B cell (primary cell): ENCODE results near the gene BID. TPM values are rescaled to one million over a fixed set of nuclear protein-coding genes. Genes with fewer than 3 reads are reported as not detected.

Experiments used
- ATAC-seq: fragments of 200-7000 bp; cut with Tn5 transposase; one replicate; pipeline ENCODE4 v1.10.0; 2021; ENCODE audit warnings: low read depth, mild to moderate bottlenecking, moderate number of reproducible peaks, moderate library complexity
- CTCF ChIA-PET: fragments of 350-600 bp; sonication (Branson Sonifier 250); formaldehyde crosslinking; loops from one replicate; lab custom pipeline; 2021; ENCODE audit warnings: antibody characterized with exemption, inconsistent platforms; lab: Charles Lee
- POLR2A ChIA-PET: fragments of 350-600 bp; sonication (Branson Sonifier 250); formaldehyde crosslinking; loops from one replicate; lab custom pipeline; 2021; ENCODE audit warnings: antibody characterized with exemption; lab: Charles Lee
- DNase-seq: peaks from one replicate; pipeline ENCODE4 v3.0.0; 2013
- H2AFZ ChIP-seq: 2 replicates; pipeline ENCODE4 v1.6.1; 2012; ENCODE audit warnings: mild to moderate bottlenecking, low read depth, low read length; ENCODE audit not compliant: insufficient read depth, poor library complexity, severe bottlenecking
- H3K27ac ChIP-seq, 2 donors: 1 replicate in 1 of 2; 2 replicates in 1 of 2; pipeline ENCODE4 v1.5.1; 2012 to 2013; ENCODE audit warnings: low read length in 2 of 2, mild to moderate bottlenecking in 2 of 2, moderate library complexity in 1 of 2
- H3K27me3 ChIP-seq, 4 experiments: fragments of 200-600 bp in 1 of 4; sonication (generic) in 1 of 4; replicated peaks in 1 of 4; 1 replicate in 2 of 4; 2 replicates in 2 of 4; pipeline versions ENCODE4 v1.6.1 to v1.7.0; 2013 to 2016; ENCODE audit warnings: low read length in 3 of 4, mild to moderate bottlenecking in 2 of 4, mixed read lengths in 1 of 4, moderate library complexity in 1 of 4; ENCODE audit not compliant: insufficient read depth in 4 of 4, control insufficient read depth in 3 of 4; ENCODE audit errors: control extremely low read depth in 1 of 4
- H3K36me3 ChIP-seq, 2 experiments: replicated peaks in 1 of 2; 1 replicate in 1 of 2; 2 replicates in 1 of 2; pipeline versions ENCODE4 v1.6.1 to v1.7.1; 2013; ENCODE audit warnings: low read length in 1 of 2; ENCODE audit not compliant: insufficient read depth in 2 of 2, control insufficient read depth in 1 of 2; ENCODE audit errors: control extremely low read depth in 1 of 2, extremely low read depth in 1 of 2
- H3K4me1 ChIP-seq, 2 donors: fragments of 200-600 bp in 1 of 2; sonication (generic) in 1 of 2; 1 replicate in 1 of 2; 2 replicates in 1 of 2; pipeline versions ENCODE4 v1.5.1 to v1.6.1; 2013 to 2017; ENCODE audit warnings: low read length in 2 of 2; ENCODE audit not compliant: control insufficient read depth in 2 of 2, insufficient read depth in 2 of 2
- H3K4me2 ChIP-seq: replicated peaks from 2 replicates; pipeline ENCODE3; 2012; ENCODE audit warnings: mild to moderate bottlenecking, low read depth, low read length; ENCODE audit not compliant: poor library complexity, severe bottlenecking
- H3K4me3 ChIP-seq, 5 experiments: fragments of 200-600 bp in 1 of 5; sonication (generic) in 1 of 5; 1 replicate in 3 of 5; 2 replicates in 2 of 5; pipeline versions ENCODE4 v1.5.1 to v1.7.0; 2011 to 2016; ENCODE audit warnings: low read length in 4 of 5, mild to moderate bottlenecking in 4 of 5, low read depth in 2 of 5, control low read depth in 1 of 5, moderate library complexity in 1 of 5; ENCODE audit not compliant: insufficient read depth in 1 of 5; ENCODE audit errors: control extremely low read depth in 1 of 5, extremely low read depth in 1 of 5
- H3K79me2 ChIP-seq: fragments of 200-600 bp; sonication (generic); one replicate; pipeline ENCODE4 v1.6.0; 2016; ENCODE audit warnings: low read length; ENCODE audit not compliant: control insufficient read depth, insufficient read depth
- H3K9ac ChIP-seq: fragments of 200-600 bp; sonication (generic); 2 replicates; pipeline ENCODE4 v1.6.1; 2017; ENCODE audit warnings: mild to moderate bottlenecking, low read length, moderate library complexity
- H3K9me3 ChIP-seq, 3 donors: one replicate each; pipeline versions ENCODE4 v1.6.1 to v1.7.1; 2013; ENCODE audit warnings: low read length in 2 of 3; ENCODE audit not compliant: control insufficient read depth in 2 of 3, insufficient read depth in 1 of 3; ENCODE audit errors: control extremely low read depth in 1 of 3
- H4K20me1 ChIP-seq: 2 replicates; pipeline ENCODE4 v1.6.0; 2012; ENCODE audit warnings: mild to moderate bottlenecking, low read length; ENCODE audit not compliant: insufficient read depth, control insufficient read depth, poor library complexity, severe bottlenecking
- H3K27ac Mint-ChIP-seq: one replicate; pipeline ENCODE4 v1.8.0; 2021; ENCODE audit warnings: mixed read lengths
- H3K27me3 Mint-ChIP-seq: one replicate; pipeline ENCODE4 v1.8.0; 2021; ENCODE audit warnings: mixed read lengths
- H3K4me1 Mint-ChIP-seq: one replicate; pipeline ENCODE4 v1.8.0; 2021; ENCODE audit warnings: mixed read lengths
- H3K4me3 Mint-ChIP-seq: one replicate; pipeline ENCODE4 v1.8.0; 2021; ENCODE audit warnings: mixed read lengths
- H3K9me3 Mint-ChIP-seq: one replicate; pipeline ENCODE4 v1.8.0; 2022; ENCODE audit warnings: mixed read lengths; ENCODE audit not compliant: insufficient read depth
- EZH2 ChIP-seq: IDR thresholded peaks from 2 replicates; pipeline ENCODE4 v1.6.1; 2012; ENCODE audit warnings: borderline replicate concordance, low read depth, mild to moderate bottlenecking, moderate library complexity, low read length; ENCODE audit not compliant: insufficient read depth, poor library complexity, severe bottlenecking
- WGBS: methylation state at CpG from one replicate; pipeline ENCODE4 v1.1.5; 2013; ENCODE audit warnings: missing lambda C conversion rate; ENCODE audit not compliant: insufficient coverage; 5-methylcytosine and 5-hydroxymethylcytosine counted together
- intact Hi-C: fragments of 100-400 bp; cut with micrococcal nuclease; formaldehyde crosslinking; loops from one replicate; pipeline ENCODE4 v1.10.0; 2022
- polyA plus RNA-seq: library from polyadenylated mRNA; depleted of rRNA; stranded (reverse); fragments of >200 nt; gene quantifications from 2 replicates; pipeline ENCODE4 v1.2.3, GENCODE V29; 2012
- total RNA-seq, 2 donors: library from RNA; stranded (reverse); fragments of 120-200 nt in 1 of 2; gene quantifications; 1 replicate in 1 of 2; 2 replicates in 1 of 2; pipeline versions ENCODE4 v1.2.3 to v1.2.4, GENCODE V29; 2013 to 2022
- TF ChIP-seq, protein P1 (sequence below): fragments of 200-600 bp; IDR thresholded peaks from one replicate; pipeline ENCODE4 v1.8.0; 2022; ENCODE audit warnings: antibody characterized with exemption, mild to moderate bottlenecking

BID gene
- total and polyA plus RNA-seq, 2 donors (not counting 1 experiment from before 2014, with no cell fraction given), result 17.5 to 23.3 TPM

DNA sequence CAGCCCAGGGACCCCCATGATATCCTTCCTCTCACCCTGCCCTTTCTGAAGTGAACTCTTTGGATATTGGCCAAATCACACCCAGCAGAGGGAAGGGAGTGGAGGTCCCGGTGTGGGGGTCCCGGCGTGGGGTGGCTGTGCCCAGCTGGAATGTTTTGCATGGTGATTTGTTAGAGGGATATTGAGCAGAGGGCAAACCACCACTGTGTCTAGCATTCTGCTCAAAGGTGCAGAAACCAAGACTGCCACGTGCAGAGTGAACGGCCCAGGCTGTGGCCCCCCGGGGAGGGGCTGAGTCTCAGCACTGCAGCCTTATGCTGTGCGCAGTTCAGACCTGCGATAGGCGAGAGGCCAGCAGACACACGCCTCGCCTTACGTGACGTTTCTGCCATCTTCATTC, 7.9 kb upstream of the BID start:
- Histone ChIP-seq H3K9me3 (peaks cover 0 to 12% (median 0%) of the 10 kb centered on the region in 3 donors), H3K4me1 (peaks cover 40 to 49% of the 10 kb centered on the region in 2 donors), H3K36me3 (peaks cover 0 to 3% of the 10 kb centered on the region in 2 experiments), H3K27ac (no peak overlapping the region), H3K9ac (no peak overlapping the region), H3K27me3 (no peaks in the 10 kb centered on the region), H2AFZ (no peak overlapping the region), H3K4me3 (no peak overlapping the region), H3K79me2 (peaks cover 31% of the 10 kb centered on the region), H4K20me1 (peaks cover 18% of the 10 kb centered on the region), H3K4me2 (peak overlapping the region; percentile 88)
- ATAC-seq (no peak), DNase-seq (no peak)
- ChIA-PET POLR2A (interaction anchor here (0.6 to 1.8 kb wide), 3 partner anchors 9 to 625 kb away, joined by 3 to 9 read pairs (median 6); no protein-coding TSS in a partner anchor), CTCF (interaction anchor here (0.9 to 1.0 kb wide), 2 partner anchors 28 to 29 kb away, joined by 3 read pairs; no protein-coding TSS in a partner anchor)
- Mint-ChIP-seq H3K27ac (peak overlapping the region; percentile 46), H3K4me3 (no peak overlapping the region), H3K27me3 (no peaks in the 10 kb centered on the region), H3K9me3 (no peaks in the 10 kb centered on the region), H3K4me1 (peaks cover 54% of the 10 kb centered on the region)
- WGBS, result 91% methylated on average over 13 of the region's 13 CpGs
- TF ChIP-seq EZH2, result no peak
- TF ChIP-seq, protein P1, sequence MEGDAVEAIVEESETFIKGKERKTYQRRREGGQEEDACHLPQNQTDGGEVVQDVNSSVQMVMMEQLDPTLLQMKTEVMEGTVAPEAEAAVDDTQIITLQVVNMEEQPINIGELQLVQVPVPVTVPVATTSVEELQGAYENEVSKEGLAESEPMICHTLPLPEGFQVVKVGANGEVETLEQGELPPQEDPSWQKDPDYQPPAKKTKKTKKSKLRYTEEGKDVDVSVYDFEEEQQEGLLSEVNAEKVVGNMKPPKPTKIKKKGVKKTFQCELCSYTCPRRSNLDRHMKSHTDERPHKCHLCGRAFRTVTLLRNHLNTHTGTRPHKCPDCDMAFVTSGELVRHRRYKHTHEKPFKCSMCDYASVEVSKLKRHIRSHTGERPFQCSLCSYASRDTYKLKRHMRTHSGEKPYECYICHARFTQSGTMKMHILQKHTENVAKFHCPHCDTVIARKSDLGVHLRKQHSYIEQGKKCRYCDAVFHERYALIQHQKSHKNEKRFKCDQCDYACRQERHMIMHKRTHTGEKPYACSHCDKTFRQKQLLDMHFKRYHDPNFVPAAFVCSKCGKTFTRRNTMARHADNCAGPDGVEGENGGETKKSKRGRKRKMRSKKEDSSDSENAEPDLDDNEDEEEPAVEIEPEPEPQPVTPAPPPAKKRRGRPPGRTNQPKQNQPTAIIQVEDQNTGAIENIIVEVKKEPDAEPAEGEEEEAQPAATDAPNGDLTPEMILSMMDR, result no peak
- intact Hi-C loops, result no loop called here

DNA sequence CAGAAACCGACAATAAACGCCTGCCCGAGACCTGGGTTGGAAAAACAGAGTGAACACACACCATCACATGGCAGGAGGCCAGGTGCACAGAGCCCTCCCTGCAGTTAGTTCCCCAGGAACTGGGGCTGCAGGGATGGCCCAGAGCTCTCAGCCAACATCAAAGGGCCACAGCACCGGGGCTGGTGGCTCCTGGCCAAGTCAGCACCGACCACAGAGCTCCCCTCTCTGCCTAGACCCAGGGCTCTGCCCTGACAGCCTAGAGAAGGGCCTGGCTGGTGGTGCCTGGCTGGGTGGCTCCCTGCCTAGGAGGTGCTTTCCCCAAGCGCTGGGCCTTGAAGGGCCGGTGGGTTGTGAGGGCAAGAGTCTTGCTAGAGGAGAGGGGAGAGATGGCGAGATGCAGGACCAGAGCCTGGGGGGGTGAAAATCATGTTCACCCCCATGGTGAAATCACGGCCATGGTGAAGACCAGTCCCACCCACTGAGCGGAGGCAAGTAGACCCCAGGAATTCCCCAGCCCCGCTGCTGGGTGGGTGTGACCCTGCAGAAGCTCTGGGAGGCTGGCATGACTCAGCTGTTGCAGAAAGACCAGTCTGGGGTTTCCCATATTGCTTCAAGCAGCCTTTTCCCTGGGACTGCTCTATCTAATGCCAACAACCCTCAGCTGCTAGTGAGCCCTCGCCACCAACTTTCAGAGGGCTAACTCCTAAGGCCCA, 7.2 kb upstream of the BID start:
- H3K9ac ChIP-seq, result no peak overlapping the region
- intact Hi-C loops, result loop anchor here (1.0 kb wide), 2 partner anchors 8 to 39 kb away; no protein-coding TSS in a partner anchor
- peak; percentile 72 for DNase-seq

More for the DNA sequence above, 7.2 kb upstream of the BID start:
- no peaks in the 10 kb centered on the region for H3K36me3 ChIP-seq
- ATAC-seq, result peak; percentile 49
- CTCF ChIA-PET, result interaction anchor here (0.9 to 1.5 kb wide), 5 partner anchors 27 to 295 kb away, joined by 3 to 4 read pairs (median 3); no protein-coding TSS in a partner anchor
- TF ChIP-seq, protein P1, result no peak
- TF ChIP-seq EZH2, result no peak
- H3K4me1 Mint-ChIP-seq, result peaks cover 57% of the 10 kb centered on the region
- no peaks in the 10 kb centered on the region for H3K27me3 ChIP-seq
- H3K9me3 Mint-ChIP-seq, result no peaks in the 10 kb centered on the region
- POLR2A ChIA-PET, result interaction anchor here (0.6 to 1.8 kb wide), 3 partner anchors 9 to 625 kb away, joined by 3 to 9 read pairs (median 6); no protein-coding TSS in a partner anchor
- peaks cover 42 to 54% of the 10 kb centered on the region in 2 donors for H3K4me1 ChIP-seq
- peak overlapping the region; percentile 88 for H3K4me2 ChIP-seq
- H2AFZ ChIP-seq, result no peak overlapping the region
- H3K27ac ChIP-seq, result peak overlapping the region; percentile 25 to 66
- H3K4me3 ChIP-seq, result no peak overlapping the region
- no peaks in the 10 kb centered on the region for H3K27me3 Mint-ChIP-seq
- H3K9me3 ChIP-seq, result peaks cover 0 to 12% (median 0%) of the 10 kb centered on the region in 3 donors
- H3K27ac Mint-ChIP-seq, result peak overlapping the region; percentile 78
- H3K4me3 Mint-ChIP-seq, result peak overlapping the region; percentile 57
- H4K20me1 ChIP-seq, result peaks cover 18% of the 10 kb centered on the region
- H3K79me2 ChIP-seq, result peaks cover 32% of the 10 kb centered on the region
- WGBS, result 7% methylated on average over 9 of the region's 12 CpGs
